ENCODE results near the gene FAT3.

- TF ChIP-seq CTCF (IDR thresholded peaks at IDR 0.05; ENCODE audit: insufficient read depth, low read length) (no peak), GABPA (IDR thresholded peaks at IDR 0.05; ENCODE audit: low read depth) (no peak)
Observed at GRCh38 chr11:92219476-92219875, 5.1 kb upstream of the FAT3 start.
